ENCODE results near the gene RPH3AL.
"Not testable (repeated sequence)": the region's sequence is repeated elsewhere in the genome, so short reads cannot be mapped to it uniquely, and the experiment has no call there.

Gene RPH3AL

GRCh38 chr17:185445-186138 is 167.0 kb downstream of the RPH3AL start:
- DNase-seq (ENCODE audit: extremely low read depth in 1 of 2, low read depth in 1 of 2) = no peak

- DNase-seq (ENCODE audit: extremely low read depth in 1 of 2, low read depth in 1 of 2) = no peak
These were observed 169.6 kb downstream of the RPH3AL start for GRCh38 chr17:183021-183420.

- no peak for DNase-seq (ENCODE audit: extremely low read depth in 1 of 2, low read depth in 1 of 2)
These were observed 170.4 kb downstream of the RPH3AL start for GRCh38 chr17:182050-182751.

GRCh38 chr17:181245-182049 is 171.2 kb downstream of the RPH3AL start, which contains the start of gene DOC2B:
DOC2B (minus strand) TSS chr17:181650; CDS start chr17:181479, 171 bp downstream.
- no peak for DNase-seq (ENCODE audit: extremely low read depth in 1 of 2, low read depth in 1 of 2)

- DNase-seq (ENCODE audit: extremely low read depth in 1 of 2, low read depth in 1 of 2) = no peak
These were observed 172.0 kb downstream of the RPH3AL start for GRCh38 chr17:180381-181244.

- no peak for DNase-seq (ENCODE audit: extremely low read depth in 1 of 2, low read depth in 1 of 2)
These were observed 172.7 kb downstream of the RPH3AL start for GRCh38 chr17:179781-180380.

- no peak for DNase-seq (ENCODE audit: extremely low read depth in 1 of 2, low read depth in 1 of 2)
These were observed 173.6 kb downstream of the RPH3AL start for GRCh38 chr17:179066-179432.

- no peak for DNase-seq (ENCODE audit: extremely low read depth in 1 of 2, low read depth in 1 of 2)
These were observed 174.1 kb downstream of the RPH3AL start for GRCh38 chr17:178292-179065.

GRCh38 chr17:177762-178161 is 174.8 kb downstream of the RPH3AL start:
- no peak for DNase-seq (ENCODE audit: extremely low read depth in 1 of 2, low read depth in 1 of 2)

- no peak for DNase-seq (ENCODE audit: extremely low read depth in 1 of 2, low read depth in 1 of 2)
These were observed 175.5 kb downstream of the RPH3AL start for GRCh38 chr17:177155-177554.

GRCh38 chr17:173166-173911 is 179.3 kb downstream of the RPH3AL start:
- DNase-seq (ENCODE audit: extremely low read depth in 1 of 2, low read depth in 1 of 2) = no peak

GRCh38 chr17:172401-172800 is 180.2 kb downstream of the RPH3AL start:
- no peak for DNase-seq (ENCODE audit: extremely low read depth in 1 of 2, low read depth in 1 of 2)

- no peak for DNase-seq (ENCODE audit: extremely low read depth in 1 of 2, low read depth in 1 of 2)
These were observed 180.7 kb downstream of the RPH3AL start for GRCh38 chr17:171871-172270.

- no peak for DNase-seq (ENCODE audit: extremely low read depth in 1 of 2, low read depth in 1 of 2)
These were observed 182.4 kb downstream of the RPH3AL start for GRCh38 chr17:170130-170670.

- DNase-seq (ENCODE audit: extremely low read depth in 1 of 2, low read depth in 1 of 2) = not testable (repeated sequence)
These were observed 184.0 kb downstream of the RPH3AL start for GRCh38 chr17:168614-169013.

- no peak for DNase-seq (ENCODE audit: extremely low read depth in 1 of 2, low read depth in 1 of 2)
These were observed 186.7 kb downstream of the RPH3AL start for GRCh38 chr17:165939-166338.

- DNase-seq (ENCODE audit: extremely low read depth in 1 of 2, low read depth in 1 of 2) = peak in 1 of 2 donors; percentile 15
These were observed 188.0 kb downstream of the RPH3AL start for GRCh38 chr17:164303-165235.
